OCI-LY7 (cell line): Measurements from ENCODE around the gene LEPR. TPM values are rescaled to one million over a fixed set of nuclear protein-coding genes. Genes with fewer than 3 reads are reported as not detected.

ENCODE experiments used
- BruUV-seq: library from RNA; stranded (reverse); fragments of 400-500 nt; replicated peaks from 2 replicates; lab custom pipeline; 2021; lab: Mats Ljungman, UMichigan
- CTCF ChIA-PET: fragments of 300-600 bp; sonication (Branson Sonifier 250); formaldehyde crosslinking; loops from one replicate; lab custom pipeline; 2022; ENCODE audit warnings: antibody characterized with exemption; ENCODE audit not compliant: unreplicated experiment; lab: Charles Lee
- POLR2A ChIA-PET: fragments of 300-600 bp; sonication (Branson Sonifier 250); formaldehyde crosslinking; loops from one replicate; lab custom pipeline; 2022; ENCODE audit warnings: antibody characterized with exemption; lab: Charles Lee
- DNase-seq: peaks from one replicate; pipeline ENCODE4 v3.0.0-alpha.2; 2015; ENCODE audit warnings: low spot score
- H2AFZ ChIP-seq: fragments of 200-600 bp; sonication (generic), shearing (Covaris generic); 2 replicates; pipeline ENCODE4 v1.6.1; 2014; ENCODE audit warnings: mild to moderate bottlenecking, antibody characterized with exemption, low read length, moderate library complexity
- H3K27ac ChIP-seq: fragments of 200-600 bp; sonication (generic); 2 replicates; pipeline ENCODE4 v1.5.1; 2014; ENCODE audit warnings: mixed run types, low read depth, mild to moderate bottlenecking, moderate library complexity, low read length, inconsistent platforms; ENCODE audit not compliant: poor library complexity, severe bottlenecking
- H3K36me3 ChIP-seq: fragments of 200-600 bp; sonication (generic); 2 replicates; pipeline ENCODE4 v1.6.1; 2014; ENCODE audit warnings: mild to moderate bottlenecking, antibody characterized with exemption, low read length, moderate library complexity, mixed read lengths; ENCODE audit not compliant: insufficient read depth
- H3K4me1 ChIP-seq: fragments of 200-600 bp; sonication (generic); 2 replicates; pipeline ENCODE4 v1.5.1; 2014; ENCODE audit warnings: mild to moderate bottlenecking, low read length; ENCODE audit not compliant: insufficient read depth, poor library complexity, severe bottlenecking
- H3K4me2 ChIP-seq: fragments of 200-600 bp; sonication (generic); 2 replicates; pipeline ENCODE4 v1.6.1; 2014; ENCODE audit warnings: mild to moderate bottlenecking, low read length
- H3K4me3 ChIP-seq: fragments of 200-600 bp; sonication (generic); 2 replicates; pipeline ENCODE4 v1.5.1; 2014; ENCODE audit warnings: mild to moderate bottlenecking, low read depth, low read length; ENCODE audit not compliant: poor library complexity, severe bottlenecking
- H3K79me2 ChIP-seq: fragments of 200-600 bp; sonication (generic); 2 replicates; pipeline ENCODE4 v1.6.1; 2016; ENCODE audit warnings: low read depth, mild to moderate bottlenecking, low read length, moderate library complexity, mixed read lengths; ENCODE audit not compliant: insufficient read depth
- H3K9me2 ChIP-seq: fragments of 200-600 bp; sonication (generic); 2 replicates; pipeline ENCODE4 v1.6.1; 2016; ENCODE audit warnings: mild to moderate bottlenecking, low read length, mixed read lengths; ENCODE audit not compliant: insufficient read depth
- H3K9me3 ChIP-seq: fragments of 200-600 bp; sonication (generic); 2 replicates; pipeline ENCODE4 v1.6.1; 2014; ENCODE audit warnings: mild to moderate bottlenecking, mixed run types, low read length, mixed read lengths
- H4K20me1 ChIP-seq: fragments of 200-600 bp; sonication (generic); 2 replicates; pipeline ENCODE4 v1.6.1; 2014; ENCODE audit warnings: mild to moderate bottlenecking, antibody characterized with exemption, low read length, moderate library complexity, mixed read lengths; ENCODE audit not compliant: insufficient read depth
- CTCF ChIP-seq: fragments of 200-600 bp; sonication (generic); conservative IDR thresholded peaks from 2 replicates; pipeline ENCODE4 v1.5.1; 2014; ENCODE audit warnings: mild to moderate bottlenecking, antibody characterized with exemption, low read length, moderate library complexity, mixed read lengths
- EZH2phosphoT487 ChIP-seq: fragments of 200-600 bp; sonication (generic); IDR thresholded peaks from 2 replicates; pipeline ENCODE4 v1.6.1; 2018; ENCODE audit warnings: low read depth, borderline replicate concordance, mild to moderate bottlenecking, mixed run types, antibody characterized with exemption, low read length, moderate library complexity, mixed read lengths
- intact Hi-C: fragments of 100-400 bp; cut with micrococcal nuclease; formaldehyde crosslinking; loops from one replicate; pipeline ENCODE4 v1.10.0; 2022; ENCODE audit not compliant: unreplicated experiment
- total RNA-seq, 2 experiments: library from RNA; depleted of rRNA in 1 of 2; stranded (reverse); fragments of >200 nt in 1 of 2; shearing (Covaris generic) in 1 of 2; gene quantifications; 2 replicates each; pipeline ENCODE4 v1.2.3, GENCODE V29; 2014 to 2022

The LEPR gene
- total RNA-seq, 2 experiments from 2014 or later: 0.63 to 0.68 TPM

GRCh38 chr1:65418522-65419185 is 1.8 kb upstream of the LEPR start:
- CTCF ChIA-PET: interaction anchor here (1.5 to 2.4 kb wide), 2 partner anchors 13 to 151 kb away, joined by 4 to 5 read pairs; no protein-coding TSS in a partner anchor
- Histone ChIP-seq H4K20me1 (no peaks in the 10 kb centered on the region), H3K27ac (no peak overlapping the region), H3K9me3 (no peaks in the 10 kb centered on the region), H3K36me3 (no peaks in the 10 kb centered on the region), H3K4me1 (peaks cover 20% of the 10 kb centered on the region), H3K9me2 (no peaks in the 10 kb centered on the region), H3K79me2 (peaks cover 16% of the 10 kb centered on the region; the same call in 1 of the 2 replicates), H2AFZ (peak overlapping the region; percentile 92), H3K4me2 (peak overlapping the region; percentile 79), H3K4me3 (no peak overlapping the region)
- no TSS peak for BruUV-seq
- TF ChIP-seq EZH2phosphoT487 (no peak), CTCF (no peak)
- DNase-seq: no peak
- POLR2A ChIA-PET: interaction anchor here (0.6 to 4.9 kb wide), 12 partner anchors 9 to 839 kb away, joined by 3 to 24 read pairs (median 4); no protein-coding TSS in a partner anchor
- intact Hi-C loops: no loop called here

GRCh38 chr1:65419681-65420589 is 533 bp upstream of the LEPR start:
- TF ChIP-seq CTCF (no peak), EZH2phosphoT487 (no peak)
- H2AFZ ChIP-seq: peak overlapping the region; percentile 92
- H3K4me2 ChIP-seq: peak overlapping the region; percentile 97
- no peaks in the 10 kb centered on the region for H3K36me3 ChIP-seq
- BruUV-seq: no TSS peak
- ChIA-PET CTCF (interaction anchor here (0.6 to 2.4 kb wide), 6 partner anchors 11 to 1085 kb away, joined by 3 to 5 read pairs (median 4); no protein-coding TSS in a partner anchor), POLR2A (interaction anchor here (0.5 to 4.9 kb wide), 26 partner anchors 8 to 1406 kb away, joined by 3 to 24 read pairs (median 4); no protein-coding TSS in a partner anchor)
- H3K4me3 ChIP-seq: peak overlapping the region; percentile 92
- peak; percentile 97 for DNase-seq
- H4K20me1 ChIP-seq: no peaks in the 10 kb centered on the region
- intact Hi-C loops: loop anchor here (1.0 to 5.0 kb wide), 4 partner anchors 166 to 852 kb away; partner anchors contain the start of gene JAK1
- peaks cover 20% of the 10 kb centered on the region for H3K4me1 ChIP-seq
- no peaks in the 10 kb centered on the region for H3K9me3 ChIP-seq
- H3K79me2 ChIP-seq: peaks cover 20% of the 10 kb centered on the region; the same call in 1 of the 2 replicates
- peak overlapping the region; percentile 63 for H3K27ac ChIP-seq
- H3K9me2 ChIP-seq: no peaks in the 10 kb centered on the region
